ENCODE measurements around the gene GRK4.
"Not testable (repeated sequence)": the region's sequence is repeated elsewhere in the genome, so short reads cannot be mapped to it uniquely, and the experiment has no call there.

The GRK4 gene

DNA sequence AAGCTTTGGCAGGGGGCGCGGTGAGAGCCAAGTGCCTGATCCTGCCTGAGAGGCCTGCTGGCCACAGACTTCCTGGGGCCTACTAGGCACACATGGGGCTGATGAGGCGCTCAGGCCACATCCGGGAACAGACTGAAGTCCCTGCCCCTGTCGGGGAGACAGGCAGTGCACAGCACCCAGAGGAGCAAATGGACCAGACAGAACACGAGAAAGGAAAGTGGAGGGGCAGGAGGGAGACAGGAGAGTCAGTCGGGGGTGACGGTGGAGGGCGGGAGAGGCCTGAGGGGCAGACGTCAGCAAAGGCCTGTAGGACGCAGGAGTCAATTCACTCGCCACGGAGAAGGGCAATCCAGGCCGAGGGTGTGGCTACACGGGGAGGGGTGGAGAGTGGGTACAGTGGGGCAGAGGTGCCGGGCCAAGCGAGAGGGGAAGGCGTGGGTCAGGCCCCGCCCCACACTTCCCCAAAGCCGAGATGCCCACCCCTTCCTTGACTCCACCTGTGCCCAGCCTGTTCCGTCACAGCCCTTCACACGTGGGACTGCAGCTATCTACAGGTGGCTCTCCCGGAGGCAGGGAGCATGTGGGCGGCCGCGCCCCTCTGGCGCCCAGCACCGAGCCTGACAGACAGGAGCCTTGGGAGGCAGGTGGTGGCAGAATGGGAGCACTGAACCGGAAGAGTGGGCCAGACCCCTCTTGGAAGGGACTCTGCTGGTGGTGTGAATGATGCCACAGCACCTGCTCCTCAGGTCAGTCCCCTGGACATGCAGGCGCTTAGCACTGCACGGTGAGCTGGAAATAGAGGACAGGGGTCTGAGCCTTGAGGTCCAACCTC, 20.6 kb upstream of the GRK4 start:
- DNase-seq: no peak

DNA sequence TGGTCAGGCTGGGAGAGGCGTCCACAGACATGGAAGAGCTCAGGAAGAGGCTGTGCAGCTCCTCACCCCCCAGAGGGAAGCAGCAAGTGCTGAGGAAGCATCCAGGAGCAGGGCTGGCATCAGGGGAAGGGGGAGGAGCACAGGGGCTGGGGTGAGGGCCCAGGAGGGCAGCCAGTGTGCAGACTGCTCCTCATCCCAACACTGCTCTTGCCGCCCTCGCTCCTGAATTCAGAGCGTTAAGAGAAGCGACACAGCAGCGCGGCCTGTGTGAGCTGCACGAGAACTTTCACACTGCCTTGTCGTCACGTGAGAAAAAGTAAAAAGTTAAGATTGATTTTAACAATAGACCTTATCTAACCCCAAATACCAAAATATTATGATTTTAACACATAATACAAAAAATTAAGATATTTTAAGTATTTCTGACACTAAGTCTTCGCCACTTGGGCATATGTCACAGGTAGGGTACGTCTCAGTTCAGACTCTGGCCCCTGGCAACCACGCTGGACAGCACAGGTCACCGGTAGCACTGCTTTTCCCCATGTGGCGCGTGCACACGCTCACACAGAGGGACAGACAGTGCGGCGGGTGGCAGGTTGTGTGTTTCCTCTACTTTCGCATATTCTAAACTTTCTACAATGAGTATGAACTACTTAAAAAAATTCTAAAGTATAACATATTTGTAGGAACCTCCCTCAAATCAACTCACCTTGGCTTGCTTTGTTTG, 19.8 kb upstream of the GRK4 start:
- DNase-seq: no peak

DNA sequence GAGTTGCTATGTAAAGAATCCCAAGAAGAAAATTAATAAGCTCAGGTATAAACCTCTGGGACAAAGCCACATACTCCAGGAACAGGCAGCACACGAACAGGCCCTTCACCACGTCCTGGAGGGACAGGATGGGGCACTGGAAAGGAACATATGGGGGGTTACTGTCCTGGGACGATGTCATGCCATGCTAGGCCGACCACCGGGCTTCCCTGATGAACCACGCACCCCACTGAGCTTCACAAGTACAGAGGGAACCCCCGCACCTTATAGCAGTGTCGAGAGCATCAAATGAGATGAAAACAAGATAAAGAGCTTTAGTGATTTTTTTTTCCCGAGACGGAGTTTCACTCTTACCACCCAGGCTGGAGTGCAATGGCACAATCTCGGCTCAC, 19.3 kb upstream of the GRK4 start:
- DNase-seq: no peak

DNA sequence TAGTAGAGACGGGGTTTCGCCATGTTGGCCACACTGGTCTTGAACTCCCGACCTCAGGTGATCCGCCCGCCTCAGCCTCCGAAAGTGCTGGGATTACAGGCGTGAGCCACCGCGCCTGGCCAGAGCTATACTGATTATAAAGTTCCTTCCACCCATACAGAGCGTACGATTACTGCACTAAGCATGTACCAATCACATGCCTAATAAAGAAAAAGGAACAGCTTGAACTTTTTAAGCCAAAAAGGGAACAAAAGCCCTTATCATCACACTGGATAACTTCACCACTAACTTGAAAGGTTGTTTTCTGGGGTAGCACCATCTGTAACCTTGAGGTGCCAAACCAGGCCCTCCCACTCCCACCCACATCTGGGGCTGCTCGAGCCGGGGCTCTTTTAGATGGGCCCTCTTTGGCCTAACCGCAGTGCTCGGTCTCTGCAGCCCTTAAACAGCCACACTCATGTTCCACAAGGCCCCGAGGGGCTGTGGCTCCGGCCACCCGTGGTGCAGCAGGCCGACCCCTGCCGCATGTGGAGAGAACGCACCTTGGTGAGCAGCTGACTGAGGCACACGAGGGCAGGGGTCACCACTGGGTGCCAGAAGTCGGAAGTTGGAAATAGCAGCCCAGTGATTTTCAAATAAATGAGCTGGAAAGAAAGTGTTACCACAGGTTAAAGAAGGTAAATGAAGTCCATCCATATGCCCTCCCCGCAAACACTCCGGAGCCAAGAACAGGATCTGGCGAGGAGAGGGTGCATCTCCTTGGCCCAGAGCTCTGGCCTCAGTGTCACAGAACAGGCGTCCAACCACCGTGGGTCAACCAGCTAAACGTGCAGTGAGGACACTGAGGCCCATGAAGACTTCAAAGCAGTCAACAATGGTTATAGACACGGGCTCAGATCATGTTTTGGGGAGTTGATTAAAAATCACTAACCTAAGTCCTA, 18.5 kb upstream of the GRK4 start:
- no peak for DNase-seq

DNA sequence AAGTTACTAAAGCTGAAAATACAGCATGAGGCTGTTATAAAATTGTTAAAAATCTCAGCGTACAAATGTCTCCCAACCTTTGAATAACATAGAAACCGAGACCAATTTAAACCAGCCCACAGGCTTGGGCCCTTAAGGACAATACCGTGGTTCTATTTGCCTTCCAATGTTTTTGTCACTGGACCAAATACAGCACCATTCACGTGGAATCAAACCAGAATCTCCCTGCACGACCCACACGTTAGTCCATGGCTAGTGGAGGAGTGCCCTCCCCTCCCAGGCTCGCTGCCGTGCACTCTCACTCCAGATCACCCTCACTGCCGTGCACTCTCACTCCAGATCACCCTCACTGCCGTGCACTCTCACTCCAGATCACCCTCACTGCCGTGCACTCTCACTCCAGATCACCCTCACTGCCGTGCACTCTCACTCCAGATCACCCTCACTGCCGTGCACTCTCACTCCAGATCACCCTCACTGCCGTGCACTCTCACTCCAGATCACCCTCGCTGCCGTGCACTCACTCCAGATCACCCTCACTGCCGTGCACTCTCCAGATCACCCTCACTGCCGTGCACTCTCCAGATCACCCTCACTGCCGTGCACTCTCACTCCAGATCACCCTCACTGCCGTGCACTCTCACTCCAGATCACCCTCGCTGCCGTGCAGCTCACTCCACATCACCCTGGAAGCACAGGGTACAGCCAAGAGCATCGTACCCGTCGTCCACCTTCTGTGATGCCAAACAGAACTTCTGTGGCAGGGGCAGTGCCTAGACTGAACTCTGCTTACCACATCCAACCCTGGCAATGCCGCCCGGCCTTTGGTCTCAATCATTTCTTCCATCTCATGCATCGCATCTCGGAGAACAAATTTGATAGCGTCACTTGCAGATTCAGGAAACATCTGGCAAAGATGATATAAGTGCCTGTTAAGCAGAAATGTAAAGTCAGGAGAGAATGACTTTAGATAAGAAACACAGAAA, 17.5 kb upstream of the GRK4 start:
- DNase-seq: not testable (repeated sequence)

DNA sequence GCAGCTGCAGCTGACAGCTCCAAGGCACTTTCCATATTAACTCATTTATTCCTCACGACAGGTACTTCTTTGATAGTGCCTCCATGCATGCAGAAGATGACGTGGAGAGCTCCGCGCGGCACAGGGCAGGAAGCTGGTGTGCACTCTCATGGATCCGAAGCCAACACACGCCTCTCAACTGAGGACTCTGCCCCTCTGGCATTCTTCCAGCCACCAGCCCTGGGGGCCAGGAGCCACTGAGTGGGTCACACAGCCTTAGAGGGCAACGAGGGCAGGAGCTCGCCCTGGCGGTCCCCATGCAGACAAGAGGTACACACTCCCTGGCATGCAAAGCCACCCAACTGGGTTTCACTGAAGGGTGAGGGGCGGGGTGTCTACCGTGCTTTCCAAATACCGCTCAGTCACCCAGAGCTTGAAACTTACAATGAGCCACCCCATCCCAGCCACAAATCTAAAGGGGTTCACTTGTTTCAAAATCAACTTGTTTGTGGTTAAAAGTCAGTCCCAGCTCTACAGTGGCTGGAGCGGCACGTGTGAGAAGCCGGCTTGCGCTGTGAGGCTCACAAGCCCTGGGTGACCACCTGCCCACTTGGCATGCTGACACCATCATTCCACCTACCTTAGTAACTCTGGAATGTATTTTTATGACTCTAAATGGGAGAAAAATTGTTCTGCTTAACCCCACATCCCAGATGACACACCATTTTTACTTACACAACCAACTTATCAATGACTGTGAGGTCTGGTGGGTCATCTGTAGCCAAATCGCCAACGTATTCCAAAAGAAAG, 16.4 kb upstream of the GRK4 start:
- no peak for DNase-seq

DNA sequence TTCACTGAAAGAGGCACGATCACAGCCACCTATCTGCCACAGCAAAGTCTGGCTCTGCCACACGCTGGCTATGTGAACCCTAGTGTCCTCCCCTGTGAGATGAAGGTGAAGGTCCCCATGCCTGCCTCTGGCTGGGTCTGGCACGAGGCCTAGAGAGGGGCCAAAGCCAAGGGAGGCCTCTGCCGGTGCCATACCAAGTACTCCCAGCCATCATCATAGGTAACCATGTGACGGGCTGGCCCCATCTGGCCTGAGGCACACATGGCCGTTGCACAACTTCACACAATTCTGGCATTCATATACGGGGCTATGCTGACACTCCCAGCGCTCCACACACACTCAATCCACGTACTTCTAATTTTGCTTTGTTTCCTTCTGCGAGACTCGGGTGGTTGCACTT, 15.4 kb upstream of the GRK4 start:
- DNase-seq: no peak

DNA sequence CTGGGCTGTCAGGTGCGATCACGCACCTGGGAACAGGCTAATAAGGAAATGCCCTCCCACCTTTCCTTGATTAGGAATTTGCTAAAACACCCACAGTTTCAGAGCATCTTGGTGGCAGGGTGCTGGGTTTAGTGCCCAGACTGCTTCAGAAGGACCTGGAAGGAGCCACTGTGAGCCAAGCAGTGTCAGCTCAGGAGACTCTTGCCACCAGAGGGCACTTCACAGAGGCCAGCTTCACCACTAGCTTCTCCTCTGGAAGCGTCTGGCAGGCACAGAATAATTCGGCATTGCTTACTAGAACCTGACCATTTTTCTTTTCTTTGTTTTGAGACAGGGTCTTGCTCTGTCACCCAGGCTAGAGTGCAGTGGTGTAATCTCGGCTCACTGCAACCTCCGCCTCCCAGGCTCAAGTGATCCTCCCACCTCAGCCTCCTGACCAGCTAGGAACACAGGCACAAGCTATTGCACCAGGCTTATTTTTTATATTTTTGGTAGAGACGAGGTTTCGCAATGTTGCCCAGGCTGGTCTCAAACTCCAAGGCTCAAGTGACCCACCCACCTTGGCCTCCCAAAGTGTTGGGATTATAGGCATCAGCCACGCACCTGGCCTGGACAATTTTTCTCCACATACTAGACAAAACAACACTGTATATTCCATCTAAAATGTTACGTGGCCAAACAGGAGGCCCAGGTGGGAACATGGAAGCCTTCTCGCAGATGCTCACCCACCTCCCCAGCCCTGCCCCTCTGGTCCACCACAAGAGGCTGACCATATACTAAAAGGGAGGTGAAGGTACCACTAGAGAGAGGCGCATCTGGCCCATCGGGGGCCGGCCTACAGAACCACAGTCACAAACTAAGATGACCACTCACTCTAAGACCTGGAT, 14.2 kb upstream of the GRK4 start:
- no peak for DNase-seq

DNA sequence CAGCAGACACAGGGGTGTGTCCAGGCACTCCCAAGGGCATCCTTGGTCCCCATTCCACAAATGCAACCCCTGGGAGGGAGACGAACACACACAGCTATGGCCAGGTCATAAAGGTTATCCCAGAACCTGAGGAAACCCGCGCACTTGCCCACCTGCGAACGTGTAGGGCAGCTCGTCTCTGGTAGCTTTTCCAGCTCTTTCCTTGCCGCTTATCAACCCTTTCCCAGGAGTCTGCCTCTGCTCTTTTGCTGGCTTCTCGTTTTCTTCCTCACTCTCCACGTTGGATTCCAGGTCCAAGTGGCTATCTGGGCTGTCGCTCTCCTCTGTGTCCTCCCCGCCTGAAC, 13.6 kb upstream of the GRK4 start:
- no peak for DNase-seq

DNA sequence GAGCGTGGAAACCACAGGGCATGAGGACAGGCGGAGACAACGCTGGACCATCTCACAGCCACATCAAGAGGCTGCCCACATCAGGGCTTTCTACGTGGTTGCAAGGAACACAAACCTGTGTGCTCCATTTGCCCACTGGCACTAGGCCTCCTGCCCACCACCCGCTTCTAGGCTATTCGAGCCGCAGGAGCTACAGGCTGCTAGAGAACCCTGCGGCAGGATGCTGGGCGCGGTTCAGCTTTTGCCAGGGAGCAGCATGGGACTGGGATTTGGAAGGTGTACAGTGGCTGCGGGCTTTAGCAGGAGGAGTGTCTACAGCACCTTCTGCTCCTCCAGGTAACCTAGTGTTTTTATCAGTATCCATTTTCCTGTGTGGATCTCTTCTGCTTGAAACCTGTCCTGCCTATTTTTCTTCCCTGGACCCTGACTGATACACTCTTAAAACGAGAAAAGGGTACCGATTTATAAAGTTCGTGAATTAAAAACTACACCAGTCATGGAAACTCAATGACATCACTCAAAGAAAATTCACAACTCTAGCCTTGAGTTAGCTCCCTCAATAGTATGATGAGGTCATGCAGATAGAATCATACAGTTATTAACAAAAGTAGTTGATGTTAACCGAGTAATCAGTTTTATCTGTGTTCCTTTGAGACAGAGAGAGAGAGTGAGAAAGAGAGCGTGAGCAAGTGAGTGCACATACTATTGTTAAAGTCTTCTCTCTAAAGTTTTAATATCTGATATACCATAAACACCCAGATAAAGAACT, 13.0 kb upstream of the GRK4 start:
- DNase-seq: no peak

DNA sequence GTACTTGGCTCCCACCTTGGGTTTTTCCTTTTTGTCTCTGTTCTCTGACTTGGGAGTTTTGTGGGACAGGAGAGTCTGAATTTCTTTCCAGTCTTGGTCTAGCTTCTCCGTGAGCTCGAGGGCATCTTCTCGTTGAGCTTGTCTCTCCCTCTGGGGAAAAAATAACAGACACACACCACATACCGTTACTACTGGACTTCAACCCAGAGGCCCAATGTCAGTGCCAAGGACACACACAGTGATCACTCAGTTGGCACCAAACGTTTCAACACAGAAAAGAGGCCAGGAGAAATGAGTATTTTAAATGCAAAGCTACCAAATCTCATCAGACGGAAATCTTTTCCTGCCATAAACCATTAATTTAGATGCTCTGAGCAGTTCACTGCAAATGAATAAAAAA, 9.9 kb upstream of the GRK4 start:
- DNase-seq: no peak

DNA sequence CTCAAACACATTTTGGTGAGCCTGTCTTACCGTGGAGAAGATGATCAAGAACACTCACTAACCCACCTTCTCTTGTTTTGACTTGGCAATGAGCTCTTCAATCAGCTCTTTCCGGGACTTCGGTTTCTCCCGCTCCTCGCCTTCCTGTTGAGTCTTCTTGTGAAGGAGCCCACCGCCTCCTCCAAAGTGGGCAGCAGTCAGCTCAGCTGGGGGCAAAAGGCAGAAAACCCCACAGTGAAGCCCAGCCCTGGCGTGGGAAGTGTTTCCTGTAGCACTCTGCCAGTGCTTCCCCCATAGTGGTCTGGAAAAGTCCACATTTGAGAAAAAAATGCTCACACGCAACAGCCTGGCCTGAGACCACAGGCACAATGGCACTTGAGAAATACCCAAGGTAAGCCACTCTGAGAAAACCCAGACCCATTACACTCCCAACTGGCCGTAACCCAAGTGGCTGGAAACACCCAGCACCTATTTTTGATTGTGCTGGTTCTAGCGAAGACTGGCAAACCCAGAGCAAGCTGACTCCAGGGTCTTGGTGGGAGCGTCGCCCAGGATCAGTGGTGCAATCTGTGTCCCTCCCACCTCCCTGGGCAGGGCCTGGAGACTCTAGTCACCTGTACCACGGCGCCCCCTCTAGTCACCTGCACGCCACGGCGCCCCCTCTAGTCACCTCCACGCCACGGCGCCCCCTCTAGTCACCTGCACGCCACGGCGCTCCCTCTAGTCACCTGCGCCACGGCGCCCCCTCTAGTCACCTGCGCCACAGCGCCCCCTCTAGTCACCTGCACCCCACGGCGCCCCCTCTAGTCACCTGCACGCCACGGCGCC, 8.8 kb upstream of the GRK4 start:
- DNase-seq: no peak

DNA sequence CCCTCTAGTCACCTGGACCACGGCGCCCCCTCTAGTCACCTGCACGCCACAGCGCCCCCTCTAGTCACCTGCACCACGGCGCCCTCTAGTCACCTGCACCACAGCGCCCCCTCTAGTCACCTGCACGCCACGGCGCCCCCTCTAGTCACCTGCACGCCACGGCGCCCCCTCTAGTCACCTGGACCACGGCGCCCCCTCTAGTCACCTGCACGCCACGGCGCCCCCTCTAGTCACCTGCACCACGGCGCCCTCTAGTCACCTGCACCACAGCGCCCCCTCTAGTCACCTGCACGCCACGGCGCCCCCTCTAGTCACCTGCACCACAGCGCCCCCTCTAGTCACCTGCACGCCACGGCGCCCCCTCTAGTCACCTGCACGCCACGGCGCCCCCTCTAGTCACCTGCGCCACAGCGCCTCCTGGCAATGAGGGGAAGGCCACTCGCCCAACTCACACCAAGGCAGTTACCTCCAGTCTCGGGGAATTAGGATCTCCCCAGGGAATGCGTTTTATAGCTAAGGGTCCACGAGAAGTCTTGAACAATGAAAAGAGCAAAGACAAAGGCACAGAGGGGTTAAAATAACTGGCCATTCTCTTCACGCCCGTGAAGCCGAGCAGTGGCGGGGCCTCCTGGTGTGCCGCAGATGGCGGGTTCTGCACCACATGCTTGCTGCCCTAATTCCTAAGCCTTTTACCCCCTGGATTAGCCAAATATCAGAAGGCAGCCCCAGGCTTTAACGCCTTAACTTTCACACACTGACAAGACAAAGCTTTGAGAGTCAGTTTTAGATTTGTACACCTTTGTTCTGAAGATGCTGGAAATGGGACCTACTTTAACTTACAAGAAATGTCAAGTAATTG, 8.0 kb upstream of the GRK4 start:
- DNase-seq: not testable (repeated sequence)

DNA sequence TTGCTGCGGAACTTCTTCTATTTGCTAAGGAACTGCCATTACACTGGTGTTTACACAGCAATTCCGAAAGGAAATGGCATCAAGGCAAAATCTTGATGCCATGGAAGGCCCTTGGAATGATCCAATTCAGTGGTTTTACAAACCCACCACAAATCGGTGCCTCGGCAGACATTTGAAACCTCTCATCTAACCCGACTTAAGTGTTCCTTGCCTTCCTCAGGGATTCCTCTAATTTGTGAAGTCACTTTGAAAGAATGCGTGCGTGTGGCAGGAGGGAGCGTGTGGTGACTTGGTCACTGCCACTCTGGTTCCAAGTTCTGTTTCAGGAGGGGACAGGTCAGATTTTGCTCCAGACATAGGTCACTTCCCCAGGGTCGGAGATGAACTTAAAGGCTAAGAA, 4.9 kb upstream of the GRK4 start:
- DNase-seq: no peak

DNA sequence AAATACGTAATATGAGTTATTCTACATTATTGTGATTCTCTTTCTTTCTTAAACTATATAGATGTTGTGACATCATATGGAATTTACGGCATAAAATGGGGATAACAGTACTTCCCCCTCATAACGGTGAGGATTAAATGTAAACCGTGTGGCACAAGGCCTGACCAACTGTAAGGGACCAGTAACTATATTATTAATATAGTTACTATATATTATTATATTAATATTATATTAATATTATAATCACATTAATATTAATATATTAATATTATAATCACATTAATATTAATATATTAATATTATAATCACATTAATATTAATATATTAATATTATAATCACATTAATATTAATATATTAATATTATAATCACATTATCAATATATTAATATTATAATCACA, 2.9 kb upstream of the GRK4 start:
- not testable (repeated sequence) for DNase-seq

DNA sequence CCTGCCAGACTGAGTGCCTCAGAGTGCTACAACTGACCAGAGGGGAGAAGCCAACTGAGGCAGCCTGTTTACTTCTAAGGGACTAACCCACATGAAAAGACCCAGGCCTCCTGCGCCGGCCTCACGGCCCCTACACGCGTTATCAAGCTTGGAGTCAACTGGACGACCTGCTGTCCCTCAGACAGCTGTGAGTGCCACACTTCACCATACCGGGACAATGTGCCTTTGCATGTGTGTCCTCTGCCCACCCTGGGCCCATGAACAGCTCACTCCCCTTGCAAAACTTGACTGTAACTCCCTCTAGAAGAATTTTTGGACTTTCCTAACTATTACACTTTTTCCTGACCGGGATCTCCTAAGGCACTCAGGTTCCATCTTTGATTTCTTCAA, 2.0 kb upstream of the GRK4 start:
- DNase-seq: no peak

DNA sequence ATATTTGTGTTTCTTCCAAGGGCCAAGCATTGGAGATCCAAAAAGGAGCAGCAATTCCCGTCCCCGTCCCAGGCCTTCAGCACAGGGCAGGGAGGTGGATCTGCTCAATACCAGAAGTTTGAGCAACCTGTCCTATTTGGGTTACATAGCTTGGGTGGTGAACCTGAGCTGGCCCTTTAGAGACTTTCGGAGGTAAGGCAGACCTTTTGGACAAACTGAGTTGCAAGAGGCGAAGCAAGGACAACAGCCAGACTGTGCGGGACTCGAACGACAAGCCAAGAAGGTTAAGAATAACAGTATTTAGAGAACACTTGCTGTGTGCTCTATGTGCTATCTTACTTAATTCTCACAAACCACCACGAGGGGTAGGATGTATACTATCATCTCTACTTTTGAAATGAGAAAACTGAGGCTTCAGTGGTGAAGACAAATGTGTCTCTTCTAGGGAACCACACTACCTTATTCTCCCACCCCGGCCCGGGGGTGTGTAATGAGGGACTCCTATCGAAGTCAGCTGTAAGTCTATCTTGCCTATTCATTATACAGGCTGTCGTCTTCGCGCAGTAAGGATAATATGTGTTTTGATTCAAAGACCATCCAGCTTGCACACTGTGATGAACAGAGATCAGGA, 1.4 kb upstream of the GRK4 start:
- DNase-seq: no peak
